ENCODE data around the gene CFAP91. TPM values are rescaled to one million over a fixed set of nuclear protein-coding genes. Genes with fewer than 3 reads are reported as not detected.

The CFAP91 gene
- total RNA-seq, 1 donor from 2014 or later, result not detected

GRCh38 chr3:119741657-119742590, 39.1 kb downstream of the CFAP91 start:
- FAIRE-seq (no peak), DNase-seq (ENCODE audit: low read depth) (no peak)
- H3K4me3 ChIP-seq (ENCODE audit: low read depth, low read length), result no peak overlapping the region

GRCh38 chr3:119743921-119744320, 41.1 kb downstream of the CFAP91 start:
- TF ChIP-seq CTCF (IDR thresholded peaks at IDR 0.05; ENCODE audit: insufficient read depth, low read length, severe bottlenecking), result no peak
- Histone ChIP-seq H3K27me3 (ENCODE audit: control insufficient read depth, insufficient read depth, low read length) (no peaks in the 10 kb centered on the region), H3K36me3 (ENCODE audit: control insufficient read depth, insufficient read depth, low read length) (no peaks in the 10 kb centered on the region), H3K4me3 (ENCODE audit: low read depth, low read length) (no peak overlapping the region)
- DNase-seq (ENCODE audit: low read depth) (no peak), FAIRE-seq (no peak)

More at GRCh38 chr3:119741657-119742590, 39.1 kb downstream of the CFAP91 start:
- Histone ChIP-seq H3K36me3 (ENCODE audit: control insufficient read depth, insufficient read depth, low read length) (no peaks in the 10 kb centered on the region), H3K27me3 (ENCODE audit: control insufficient read depth, insufficient read depth, low read length) (no peaks in the 10 kb centered on the region)
- TF ChIP-seq CTCF (IDR thresholded peaks at IDR 0.05; ENCODE audit: insufficient read depth, low read length, severe bottlenecking), result no peak

GRCh38 chr3:119745942-119746341, 43.1 kb downstream of the CFAP91 start:
- no peaks in the 10 kb centered on the region for H3K27me3 ChIP-seq (ENCODE audit: control insufficient read depth, insufficient read depth, low read length)
- no peak overlapping the region for H3K4me3 ChIP-seq (ENCODE audit: low read depth, low read length)
- no peak for TF ChIP-seq CTCF (IDR thresholded peaks at IDR 0.05; ENCODE audit: insufficient read depth, low read length, severe bottlenecking)
- no peaks in the 10 kb centered on the region for H3K36me3 ChIP-seq (ENCODE audit: control insufficient read depth, insufficient read depth, low read length)
- DNase-seq (ENCODE audit: low read depth), result no peak
- no peak for FAIRE-seq

- no peak for TF ChIP-seq CTCF (IDR thresholded peaks at IDR 0.05; ENCODE audit: insufficient read depth, low read length, severe bottlenecking)
- no peak overlapping the region for H3K4me3 ChIP-seq (ENCODE audit: low read depth, low read length)
- FAIRE-seq, result no peak
- DNase-seq (ENCODE audit: low read depth), result no peak
- no peaks in the 10 kb centered on the region for H3K36me3 ChIP-seq (ENCODE audit: control insufficient read depth, insufficient read depth, low read length)
- no peaks in the 10 kb centered on the region for H3K27me3 ChIP-seq (ENCODE audit: control insufficient read depth, insufficient read depth, low read length)
Observed at GRCh38 chr3:119746423-119746822, 43.6 kb downstream of the CFAP91 start.

- no peak for TF ChIP-seq CTCF (IDR thresholded peaks at IDR 0.05; ENCODE audit: insufficient read depth, low read length, severe bottlenecking)
- Histone ChIP-seq H3K27me3 (ENCODE audit: control insufficient read depth, insufficient read depth, low read length) (no peaks in the 10 kb centered on the region), H3K36me3 (ENCODE audit: control insufficient read depth, insufficient read depth, low read length) (no peaks in the 10 kb centered on the region), H3K4me3 (ENCODE audit: low read depth, low read length) (no peak overlapping the region)
- DNase-seq (ENCODE audit: low read depth), result no peak
- no peak for FAIRE-seq
Observed at GRCh38 chr3:119747357-119747756, 44.5 kb downstream of the CFAP91 start.
